Tibial artery (tissue), 4 donors: Measurements from ENCODE around the gene KIF6.

ENCODE experiments used
- DNase-seq, 2 donors: peaks; one replicate each; pipeline ENCODE4 v3.0.0-alpha.2; 2019
- H3K27ac ChIP-seq, 2 donors: fragments of 200-600 bp; sonication (generic) in 1 of 2; 1 replicate in 1 of 2; 2 replicates in 1 of 2; pipeline ENCODE4 v1.5.1; 2018 to 2019; ENCODE audit warnings: mild to moderate bottlenecking in 1 of 2
- H3K27me3 ChIP-seq, 2 donors: fragments of 200-600 bp; sonication (generic) in 1 of 2; one replicate each; pipeline versions ENCODE4 v1.5.1 to v1.6.0; 2016 to 2019
- H3K36me3 ChIP-seq, 3 donors: fragments of 200-600 bp; sonication (generic) in 2 of 3; one replicate each; pipeline ENCODE4 v1.5.1; 2016 to 2019; ENCODE audit warnings: mild to moderate bottlenecking in 2 of 3
- H3K4me1 ChIP-seq, 4 donors: fragments of 200-600 bp; sonication (generic) in 2 of 4; 1 replicate in 3 of 4; 2 replicates in 1 of 4; pipeline ENCODE4 v1.5.1; 2016 to 2019
- H3K4me3 ChIP-seq, 2 donors: fragments of 200-600 bp; sonication (generic) in 1 of 2; 1 replicate in 1 of 2; 2 replicates in 1 of 2; pipeline ENCODE4 v1.5.1; 2018 to 2019; ENCODE audit warnings: mild to moderate bottlenecking in 2 of 2
- H3K9me3 ChIP-seq, 3 donors: fragments of 200-600 bp; sonication (generic) in 1 of 3; one replicate each; pipeline ENCODE4 v1.5.1; 2016 to 2019
- CTCF ChIP-seq, 2 experiments: fragments of 200-600 bp in 1 of 2; fragments of 450-650 bp in 1 of 2; IDR thresholded peaks; one replicate each; pipeline ENCODE4 v1.5.1; 2017 to 2019; ENCODE audit warnings: antibody characterized with exemption in 2 of 2, mild to moderate bottlenecking in 1 of 2, moderate library complexity in 1 of 2
- intact Hi-C: fragments of 100-400 bp; cut with DNase I; formaldehyde crosslinking; loops from one replicate; pipeline ENCODE4 v1.15.0; 2023; ENCODE audit warnings: low total_unique reads

KIF6 gene

GRCh38 chr6:39567091-39567490 lies 158.1 kb downstream of the KIF6 start:
- intact Hi-C loops, result no loop called here
- Histone ChIP-seq H3K4me3 (no peak overlapping the region), H3K4me1 (peaks cover 0 to 16% (median 6%) of the 10 kb centered on the region in 4 donors), H3K27ac (no peak overlapping the region), H3K9me3 (no peaks in the 10 kb centered on the region), H3K36me3 (no peaks in the 10 kb centered on the region), H3K27me3 (no peaks in the 10 kb centered on the region)
- TF ChIP-seq CTCF (IDR thresholded peaks at IDR 0.05), result no peak
- DNase-seq, result no peak

- no peaks in the 10 kb centered on the region for H3K36me3 ChIP-seq
- intact Hi-C loops, result no loop called here
- H3K9me3 ChIP-seq, result no peaks in the 10 kb centered on the region
- TF ChIP-seq CTCF (IDR thresholded peaks at IDR 0.05), result no peak
- H3K27ac ChIP-seq, result peak overlapping the region in 1 of 2 donors; percentile 38
- no peak overlapping the region for H3K4me3 ChIP-seq
- DNase-seq, result no peak
- H3K27me3 ChIP-seq, result no peaks in the 10 kb centered on the region
- peaks cover 0 to 16% (median 6%) of the 10 kb centered on the region in 4 donors for H3K4me1 ChIP-seq
Observed at GRCh38 chr6:39566456-39566855, 158.8 kb downstream of the KIF6 start.

- no peak for DNase-seq
- Histone ChIP-seq H3K27me3 (no peaks in the 10 kb centered on the region), H3K4me1 (peaks cover 0 to 16% (median 6%) of the 10 kb centered on the region in 4 donors), H3K27ac (peak overlapping the region in 1 of 2 donors; percentile 38), H3K4me3 (no peak overlapping the region), H3K9me3 (no peaks in the 10 kb centered on the region), H3K36me3 (no peaks in the 10 kb centered on the region)
- intact Hi-C loops, result no loop called here
- TF ChIP-seq CTCF (IDR thresholded peaks at IDR 0.05), result no peak
Observed at GRCh38 chr6:39565956-39566355, 159.3 kb downstream of the KIF6 start.

GRCh38 chr6:39563566-39564311 lies 161.5 kb downstream of the KIF6 start:
- no peak overlapping the region for H3K4me3 ChIP-seq
- intact Hi-C loops, result no loop called here
- no peaks in the 10 kb centered on the region for H3K27me3 ChIP-seq
- no peak for TF ChIP-seq CTCF (IDR thresholded peaks at IDR 0.05)
- peaks cover 0 to 16% (median 6%) of the 10 kb centered on the region in 4 donors for H3K4me1 ChIP-seq
- H3K27ac ChIP-seq, result no peak overlapping the region
- H3K36me3 ChIP-seq, result no peaks in the 10 kb centered on the region
- H3K9me3 ChIP-seq, result no peaks in the 10 kb centered on the region
- DNase-seq, result no peak

GRCh38 chr6:39561536-39562266 lies 163.5 kb downstream of the KIF6 start:
- intact Hi-C loops, result no loop called here
- Histone ChIP-seq H3K27ac (no peak overlapping the region), H3K4me1 (peaks cover 0 to 16% (median 6%) of the 10 kb centered on the region in 4 donors), H3K9me3 (no peaks in the 10 kb centered on the region), H3K27me3 (no peaks in the 10 kb centered on the region), H3K4me3 (no peak overlapping the region), H3K36me3 (no peaks in the 10 kb centered on the region)
- no peak for TF ChIP-seq CTCF (IDR thresholded peaks at IDR 0.05)
- DNase-seq, result no peak
